ENCODE measurements around the gene SPEF1.
"Not testable (repeated sequence)": the region's sequence is repeated elsewhere in the genome, so short reads cannot be mapped to it uniquely, and the experiment has no call there.

Gene SPEF1

GRCh38 chr20:3781153-3781910 is at the start of gene SPEF1:
SPEF1 (minus strand) TSS chr20:3781448; CDS start chr20:3781287, 161 bp downstream.
- in situ Hi-C loops (cut with HindIII; ENCODE audit: low sequenced_read_pairs), result no loop called here

GRCh38 chr20:3829891-3830290 is 48.6 kb upstream of the SPEF1 start:
- in situ Hi-C loops (cut with HindIII; ENCODE audit: low sequenced_read_pairs), result not testable (repeated sequence)

GRCh38 chr20:3828798-3829197 is 47.5 kb upstream of the SPEF1 start:
- in situ Hi-C loops (cut with HindIII; ENCODE audit: low sequenced_read_pairs), result no loop called here

GRCh38 chr20:3826420-3826819 is 45.2 kb upstream of the SPEF1 start:
- in situ Hi-C loops (cut with HindIII; ENCODE audit: low sequenced_read_pairs), result no loop called here

- in situ Hi-C loops (cut with HindIII; ENCODE audit: low sequenced_read_pairs), result no loop called here
Measured at GRCh38 chr20:3825526-3825925, 44.3 kb upstream of the SPEF1 start.

- in situ Hi-C loops (cut with HindIII; ENCODE audit: low sequenced_read_pairs), result no loop called here
Measured at GRCh38 chr20:3823881-3824280, 42.6 kb upstream of the SPEF1 start.

GRCh38 chr20:3821996-3822395 is 40.7 kb upstream of the SPEF1 start:
- in situ Hi-C loops (cut with HindIII; ENCODE audit: low sequenced_read_pairs), result no loop called here

GRCh38 chr20:3820901-3821727 is 39.9 kb upstream of the SPEF1 start:
- in situ Hi-C loops (cut with HindIII; ENCODE audit: low sequenced_read_pairs), result no loop called here

GRCh38 chr20:3820048-3820900 is 39.0 kb upstream of the SPEF1 start, which contains the start of gene AP5S1:
AP5S1 (plus strand) TSS chr20:3820547; CDS start chr20:3822118, 1,571 bp downstream.
- in situ Hi-C loops (cut with HindIII; ENCODE audit: low sequenced_read_pairs), result no loop called here

- in situ Hi-C loops (cut with HindIII; ENCODE audit: low sequenced_read_pairs), result no loop called here
Measured at GRCh38 chr20:3819411-3820047, 38.3 kb upstream of the SPEF1 start.

GRCh38 chr20:3818155-3819151 is 37.2 kb upstream of the SPEF1 start:
- in situ Hi-C loops (cut with HindIII; ENCODE audit: low sequenced_read_pairs), result no loop called here

- in situ Hi-C loops (cut with HindIII; ENCODE audit: low sequenced_read_pairs), result no loop called here
Measured at GRCh38 chr20:3815703-3816315, 34.6 kb upstream of the SPEF1 start.

- in situ Hi-C loops (cut with HindIII; ENCODE audit: low sequenced_read_pairs), result no loop called here
Measured at GRCh38 chr20:3814928-3815495, 33.8 kb upstream of the SPEF1 start.

GRCh38 chr20:3813848-3814581 is 32.8 kb upstream of the SPEF1 start:
- in situ Hi-C loops (cut with HindIII; ENCODE audit: low sequenced_read_pairs), result no loop called here

GRCh38 chr20:3812975-3813847 is 32.0 kb upstream of the SPEF1 start:
- in situ Hi-C loops (cut with HindIII; ENCODE audit: low sequenced_read_pairs), result no loop called here

GRCh38 chr20:3812259-3812681 is 31.0 kb upstream of the SPEF1 start:
- in situ Hi-C loops (cut with HindIII; ENCODE audit: low sequenced_read_pairs), result no loop called here
